GM03348 (cell line): ENCODE data around the gene MT2A.

Source experiments
- DNase-seq: peaks from one replicate; pipeline ENCODE4 v3.0.0; 2012; ENCODE audit warnings: low spot score

Gene MT2A

GRCh38 chr16:56600398-56600999 lies 7.9 kb upstream of the MT2A start:
- peak; percentile 75 for DNase-seq

- DNase-seq, result no peak
Observed at GRCh38 chr16:56601325-56601724, 7.1 kb upstream of the MT2A start.

- DNase-seq, result no peak
Observed at GRCh38 chr16:56603589-56603988, 4.8 kb upstream of the MT2A start.

DNA sequence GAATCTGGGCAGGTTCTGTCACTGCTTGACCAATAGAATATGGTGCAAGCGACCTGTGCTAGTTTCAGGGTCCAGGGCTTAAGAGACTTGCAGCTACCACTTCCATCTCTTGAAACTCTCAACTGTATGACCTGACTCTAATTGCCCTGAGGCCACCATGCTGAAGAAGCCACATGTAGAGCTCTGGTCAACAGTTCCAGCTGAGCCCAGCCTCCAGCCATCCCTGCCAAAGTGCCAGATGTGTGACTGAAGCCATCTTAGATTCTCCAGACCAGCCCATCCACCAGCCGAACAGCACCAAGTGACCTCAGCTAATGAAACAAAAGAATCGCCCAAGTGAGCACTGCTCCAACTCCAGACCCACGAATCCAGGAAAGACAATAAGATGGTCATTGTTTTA lies 3.4 kb upstream of the MT2A start:
- DNase-seq, result no peak

DNA sequence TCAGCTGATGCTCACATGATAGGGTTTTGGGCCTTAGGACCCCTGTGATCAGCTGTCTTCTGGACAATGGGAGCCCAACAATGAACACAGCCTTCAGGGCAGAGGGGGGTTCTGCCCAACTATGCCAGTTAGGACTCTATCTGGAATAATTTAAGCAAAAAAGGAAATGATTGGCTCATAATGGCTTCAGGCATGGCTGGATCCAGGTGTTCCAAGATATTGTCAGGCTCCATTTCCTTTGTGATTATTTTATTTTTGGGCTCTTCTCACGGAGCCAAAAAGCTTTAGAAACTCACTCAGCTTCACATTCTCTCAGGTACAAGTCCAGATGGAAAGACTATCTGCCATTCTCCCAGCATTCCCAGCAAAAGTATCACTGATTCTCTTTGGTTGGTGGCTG lies 2.9 kb upstream of the MT2A start:
- no peak for DNase-seq

- DNase-seq, result peak; percentile 65
Observed at GRCh38 chr16:56606071-56606475, 2.3 kb upstream of the MT2A start.

DNA sequence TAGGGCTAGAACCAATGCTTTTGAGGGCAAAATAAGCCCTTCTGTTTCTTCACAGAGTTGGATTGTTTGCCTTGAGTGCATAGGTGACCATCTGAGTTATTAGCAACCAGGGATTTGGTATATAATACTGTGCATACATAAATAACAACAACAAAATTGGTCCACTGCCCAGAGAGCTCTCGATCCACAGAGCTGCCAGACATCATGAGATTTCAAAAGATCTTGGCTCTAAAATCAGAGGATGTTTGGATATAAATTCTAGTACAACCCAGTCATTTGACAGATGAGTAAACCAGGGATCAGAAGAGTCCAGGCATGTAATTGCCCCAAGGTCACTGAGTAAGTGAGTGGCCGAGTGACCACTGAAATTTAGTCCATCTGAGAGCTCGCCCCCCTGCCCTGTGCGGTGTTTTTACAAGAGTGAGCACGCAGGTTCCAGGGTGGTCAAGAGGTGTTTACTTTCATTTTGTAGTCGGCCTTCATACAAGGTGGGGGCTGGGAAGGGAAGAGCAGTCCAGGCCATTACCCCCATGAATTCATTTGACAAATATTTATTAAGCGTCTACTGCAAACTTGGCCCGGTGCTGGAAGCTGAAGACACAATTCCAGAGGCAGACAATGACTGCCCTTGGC lies 1.8 kb upstream of the MT2A start:
- DNase-seq, result peak; percentile 63

- DNase-seq, result peak; percentile 92
Observed at GRCh38 chr16:56607109-56607618, 1.2 kb upstream of the MT2A start.

- DNase-seq, result no peak
Observed at GRCh38 chr16:56607675-56608042, 725 bp upstream of the MT2A start.

GRCh38 chr16:56608876-56609462 lies 585 bp downstream of the MT2A start:
- DNase-seq, result no peak

DNA sequence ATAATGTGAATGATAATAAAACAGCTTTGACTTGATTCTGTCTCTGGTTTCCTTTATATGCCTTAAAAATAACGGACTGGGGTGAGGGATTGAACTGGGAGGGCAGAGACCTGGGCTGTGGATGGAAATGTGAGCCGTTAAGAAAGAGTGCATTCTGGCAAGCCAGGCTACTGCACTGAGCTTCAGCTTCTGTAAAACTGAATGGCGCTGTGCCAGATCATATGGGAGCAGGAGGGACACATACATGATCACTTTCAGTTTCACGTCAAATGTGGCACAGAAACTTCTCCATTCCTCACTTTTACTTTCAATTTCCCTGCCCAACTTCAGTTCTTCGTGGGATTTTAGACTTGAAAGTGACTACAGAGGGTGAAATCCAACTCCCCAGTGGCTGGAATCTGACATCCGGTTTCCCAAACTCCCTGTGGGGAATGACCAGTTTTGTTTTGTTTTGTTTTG lies 1.1 kb downstream of the MT2A start:
- DNase-seq, result peak; percentile 60

DNA sequence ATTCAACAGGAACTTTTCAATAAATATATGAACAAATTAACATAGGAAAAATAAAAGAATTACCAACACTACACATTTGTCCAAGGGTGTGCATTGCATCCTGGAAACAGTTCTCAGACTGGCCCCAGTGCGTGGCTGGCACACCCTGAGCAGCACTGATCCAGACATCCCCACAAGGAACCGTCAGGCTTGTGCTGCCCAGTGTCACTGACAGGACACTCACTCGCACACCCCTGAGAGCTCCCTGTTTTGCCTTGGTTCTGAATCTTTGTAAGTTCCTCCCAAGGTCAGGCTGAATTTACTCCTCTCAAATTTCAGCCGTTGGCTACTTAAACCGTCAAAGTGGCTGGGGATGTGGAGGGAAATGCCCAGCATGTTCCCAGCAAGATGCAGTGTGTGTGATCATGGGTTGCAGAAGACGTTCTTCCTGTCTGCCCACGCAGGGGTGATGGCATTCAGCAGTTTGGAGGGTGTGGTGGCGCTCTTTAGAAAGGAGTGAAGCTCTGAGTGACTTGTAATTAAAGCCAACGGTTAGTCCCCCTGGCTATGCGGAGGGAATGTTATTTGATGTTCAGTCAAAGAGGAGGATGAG lies 1.7 kb downstream of the MT2A start:
- peak; percentile 67 for DNase-seq

DNA sequence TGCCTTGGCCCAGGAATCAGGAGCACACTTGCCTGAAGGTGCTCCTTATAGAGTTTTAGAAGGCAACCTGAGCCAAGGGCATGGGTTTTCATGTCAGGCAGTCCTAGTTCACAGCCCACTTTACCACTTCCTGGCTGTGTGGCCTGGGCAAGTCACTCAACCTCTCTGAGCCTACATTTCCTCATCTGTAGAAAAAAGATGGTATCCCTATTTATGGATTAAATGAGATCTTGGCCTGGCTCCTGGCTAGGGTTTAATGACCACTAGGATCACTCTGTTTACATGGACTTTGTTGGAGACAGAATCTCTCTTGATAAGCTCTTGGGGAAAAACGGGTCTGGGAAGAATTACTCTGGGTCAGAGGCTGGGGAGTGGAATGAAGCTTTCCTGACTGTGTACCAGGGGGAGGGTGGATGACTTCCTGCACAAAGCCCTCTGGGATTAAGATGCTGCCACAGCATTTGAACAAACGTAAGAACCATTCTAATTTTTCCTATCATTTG lies 2.3 kb downstream of the MT2A start:
- DNase-seq, result no peak

DNA sequence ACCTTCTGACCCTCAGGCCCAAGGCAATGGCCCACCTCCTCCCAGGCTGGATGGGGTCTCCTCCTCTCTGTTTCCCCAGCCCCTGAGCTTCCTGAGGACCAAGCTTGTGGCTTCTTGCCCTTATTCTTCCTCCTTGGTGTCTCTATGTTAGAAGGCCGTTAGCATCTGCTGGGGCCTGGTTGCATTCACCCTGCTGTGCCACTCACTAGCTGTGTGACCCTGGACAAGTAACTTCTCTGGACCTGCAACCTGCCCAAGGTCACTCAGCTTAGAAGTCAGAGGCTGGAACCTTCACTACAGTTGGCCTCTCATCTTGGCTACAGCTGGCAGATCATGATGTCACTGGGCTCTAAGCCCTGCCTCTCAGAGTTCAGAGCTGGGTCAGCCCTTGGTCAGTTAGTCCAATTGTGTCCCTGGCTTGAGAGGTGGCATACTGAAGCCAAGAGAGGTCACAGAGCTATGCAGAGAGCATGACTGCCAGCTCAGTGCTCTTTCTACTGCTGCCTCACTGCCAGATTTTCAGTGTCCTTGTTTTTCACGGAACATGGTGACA lies 3.0 kb downstream of the MT2A start:
- peak; percentile 33 for DNase-seq

GRCh38 chr16:56613706-56614105 lies 5.3 kb downstream of the MT2A start:
- no peak for DNase-seq

DNA sequence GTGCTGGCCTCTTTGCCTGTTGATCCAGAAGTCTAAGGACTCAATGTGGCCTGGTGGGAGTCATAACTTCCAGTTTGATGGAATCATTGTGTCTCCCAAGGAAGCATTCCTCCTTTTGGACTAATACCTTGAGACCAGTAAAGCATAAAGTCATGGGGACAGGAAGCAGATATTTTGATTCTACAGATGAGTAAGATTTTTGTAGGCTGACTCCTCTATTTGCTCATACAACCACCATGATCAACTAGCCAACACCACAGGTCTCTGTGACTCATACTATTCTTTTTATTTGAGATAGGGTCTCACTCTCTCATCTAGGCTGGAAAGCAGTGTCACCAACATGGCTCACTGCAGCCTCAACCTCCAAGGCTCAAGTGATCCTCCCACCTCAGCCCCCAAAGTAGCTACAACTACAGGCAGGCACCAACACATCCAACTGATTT lies 6.2 kb downstream of the MT2A start:
- DNase-seq, result peak; percentile 39

DNA sequence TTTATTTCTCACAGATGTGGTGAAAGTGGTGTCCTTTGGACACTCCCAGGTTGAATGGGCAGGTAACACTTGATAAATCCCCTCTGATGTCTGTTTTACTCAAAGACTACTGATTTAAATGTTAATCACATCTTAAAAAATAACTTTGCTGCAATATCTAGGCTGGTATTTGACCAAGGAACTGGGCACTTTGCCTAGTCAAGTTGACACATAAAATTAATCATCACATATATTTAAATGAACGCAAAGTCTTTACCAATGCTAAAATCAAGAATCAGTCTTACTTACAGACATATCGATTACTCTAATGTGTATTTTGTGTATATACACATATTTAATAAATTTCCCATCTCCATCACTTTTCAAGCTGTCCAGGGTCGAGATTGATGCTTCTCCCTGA lies 7.0 kb downstream of the MT2A start:
- no peak for DNase-seq

GRCh38 chr16:56616608-56617211 lies 8.3 kb downstream of the MT2A start:
- DNase-seq, result no peak

GRCh38 chr16:56617212-56618085 lies 9.1 kb downstream of the MT2A start:
- peak; percentile 86 for DNase-seq

DNA sequence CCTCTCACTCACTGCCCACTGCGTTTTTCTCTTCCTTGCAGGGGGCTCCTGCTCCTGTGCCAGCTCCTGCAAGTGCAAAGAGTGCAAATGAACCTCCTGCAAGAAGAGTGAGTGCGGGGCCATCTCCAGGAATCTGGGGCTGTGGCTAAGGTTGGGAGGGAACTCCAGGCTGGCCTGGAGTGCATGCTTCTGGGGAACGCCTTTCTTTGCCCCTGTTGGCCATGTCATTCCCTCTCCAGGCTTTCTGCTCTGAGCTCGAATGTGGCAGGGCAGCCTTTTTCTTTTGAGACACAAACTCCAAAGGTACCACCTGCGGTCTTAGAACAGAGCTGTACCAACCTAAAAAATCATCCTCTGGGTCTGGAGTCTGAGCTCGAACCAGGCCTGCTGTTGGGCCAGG lies 9.8 kb downstream of the MT2A start:
- no peak for DNase-seq

DNA sequence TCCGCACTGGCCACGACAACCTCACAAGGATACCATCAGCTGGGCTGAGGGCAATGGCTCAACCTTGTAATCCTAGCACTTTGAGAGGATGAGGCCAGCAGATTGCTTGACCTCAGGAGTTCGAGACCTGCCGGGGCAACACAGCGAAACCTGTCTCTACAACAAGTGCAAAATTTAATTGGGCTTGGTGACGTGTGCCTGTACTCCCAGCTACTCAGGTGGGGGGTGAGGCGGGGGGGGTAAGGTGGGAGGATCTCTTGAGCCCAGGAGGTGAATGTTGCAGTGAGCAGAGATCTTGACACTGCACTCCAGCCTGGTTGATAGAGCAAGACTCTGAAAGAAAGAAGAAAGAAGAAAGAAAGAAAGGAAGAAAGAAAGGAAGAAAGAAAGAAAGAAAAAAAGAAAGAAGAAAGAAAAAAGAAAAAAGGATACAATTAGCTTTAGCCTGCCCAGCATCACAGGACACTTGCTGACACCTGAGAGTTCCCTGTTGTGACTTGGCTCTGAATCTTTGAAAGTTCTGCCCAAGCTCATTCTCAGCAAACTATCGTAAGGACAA lies 12.0 kb downstream of the MT2A start:
- DNase-seq, result no peak
